CMK (cell line): ENCODE measurements around the gene PITHD1.
"Not testable (repeated sequence)": the region's sequence is repeated elsewhere in the genome, so short reads cannot be mapped to it uniquely, and the experiment has no call there.

Experiments used
- DNase-seq: peaks from one replicate; pipeline ENCODE4 v3.0.0-alpha.2; 2010; ENCODE audit warnings: low read depth

The PITHD1 gene

DNA sequence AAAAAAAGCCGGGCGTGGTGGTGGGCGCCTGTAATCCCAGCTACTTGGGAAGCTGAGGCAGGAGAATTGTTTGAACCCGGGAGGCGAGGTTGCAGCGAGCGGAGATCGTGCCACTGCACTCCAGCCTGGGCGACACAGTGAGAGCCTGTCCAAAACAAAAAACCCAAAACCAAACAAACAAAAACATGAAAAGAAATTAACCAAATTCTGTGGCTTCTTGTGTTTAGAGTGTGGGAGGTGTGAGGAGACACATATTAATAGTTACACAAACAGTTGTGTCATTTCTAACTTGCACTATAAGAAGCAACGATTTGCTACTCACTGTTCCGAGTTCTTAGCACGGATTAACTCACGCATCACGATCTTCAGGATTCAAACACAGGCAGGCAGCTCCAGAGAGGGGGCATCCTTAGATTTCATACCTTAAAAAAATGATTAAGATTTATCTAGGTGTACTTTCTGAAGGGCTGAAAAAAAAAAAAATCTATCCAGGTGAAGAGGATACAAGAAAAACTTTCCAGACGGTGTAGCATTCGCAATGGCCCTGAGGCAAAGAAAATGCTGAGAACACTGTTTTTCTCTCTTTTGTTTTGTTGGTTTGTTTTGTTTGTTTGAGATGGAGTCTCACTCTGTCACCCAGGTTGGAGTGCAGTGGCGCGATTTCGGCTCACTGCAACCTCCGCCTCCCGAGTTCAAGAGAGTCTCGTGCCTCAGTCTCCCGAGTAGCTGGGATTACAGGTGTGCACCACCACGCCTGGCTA lies 47.7 kb downstream of the PITHD1 start:
- no peak for DNase-seq

DNA sequence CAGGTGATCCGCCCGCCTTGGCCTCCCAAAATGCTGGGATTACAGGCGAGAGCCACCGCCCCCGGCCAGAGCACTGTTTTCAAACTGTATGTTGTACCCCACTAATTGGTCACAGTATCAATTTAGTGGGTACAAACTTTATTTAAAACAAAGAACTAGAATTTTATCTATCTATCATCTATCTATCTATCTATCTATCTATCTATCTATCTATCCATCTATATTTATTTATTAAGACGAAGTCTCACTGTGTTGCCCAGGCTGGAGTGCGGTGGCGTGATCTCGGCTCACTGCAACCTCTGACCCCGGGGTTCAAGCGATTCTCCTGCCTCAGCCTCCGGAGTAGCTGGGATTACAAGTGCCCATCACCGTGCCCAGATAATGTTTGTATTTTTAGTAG lies 48.4 kb downstream of the PITHD1 start:
- DNase-seq: not testable (repeated sequence)

DNA sequence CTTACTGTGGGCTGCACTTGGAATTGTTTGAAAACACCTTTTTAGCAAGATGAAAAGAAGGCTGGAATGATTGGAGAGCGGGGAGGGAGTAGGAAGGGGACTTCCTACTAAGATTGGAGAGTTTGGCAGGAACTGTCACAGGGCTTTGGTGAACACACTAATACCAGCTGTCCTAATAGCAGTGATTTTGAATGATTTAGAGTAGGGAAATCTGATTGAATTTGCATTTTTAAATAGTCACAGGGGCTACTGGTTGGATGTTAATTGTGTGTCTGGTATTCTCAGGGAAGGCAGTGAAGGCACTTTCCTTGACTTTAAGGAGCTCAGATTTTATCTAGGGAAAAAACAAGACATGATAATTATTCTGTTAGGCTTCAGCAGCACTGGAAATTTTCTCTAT lies 49.5 kb downstream of the PITHD1 start:
- DNase-seq: no peak

DNA sequence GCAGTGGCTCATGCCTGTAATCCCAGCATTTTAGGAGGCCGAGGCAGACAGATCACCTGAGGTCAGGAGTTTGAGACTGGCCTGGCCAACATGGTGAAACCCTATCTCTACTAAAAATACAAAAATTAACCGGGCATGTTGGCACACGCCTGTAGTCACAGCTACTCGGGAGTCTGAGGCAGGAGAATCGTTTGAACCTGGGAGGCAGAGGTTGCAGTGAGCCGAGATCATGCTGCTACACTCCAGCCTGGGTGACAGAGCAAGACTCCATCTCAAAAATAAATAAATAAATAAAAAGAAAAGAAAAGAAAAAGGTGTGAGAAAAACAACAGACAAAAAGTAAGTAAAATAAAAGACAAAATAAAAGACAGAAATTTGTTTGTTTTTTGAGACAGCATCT lies 55.9 kb downstream of the PITHD1 start:
- DNase-seq: not testable (repeated sequence)

DNA sequence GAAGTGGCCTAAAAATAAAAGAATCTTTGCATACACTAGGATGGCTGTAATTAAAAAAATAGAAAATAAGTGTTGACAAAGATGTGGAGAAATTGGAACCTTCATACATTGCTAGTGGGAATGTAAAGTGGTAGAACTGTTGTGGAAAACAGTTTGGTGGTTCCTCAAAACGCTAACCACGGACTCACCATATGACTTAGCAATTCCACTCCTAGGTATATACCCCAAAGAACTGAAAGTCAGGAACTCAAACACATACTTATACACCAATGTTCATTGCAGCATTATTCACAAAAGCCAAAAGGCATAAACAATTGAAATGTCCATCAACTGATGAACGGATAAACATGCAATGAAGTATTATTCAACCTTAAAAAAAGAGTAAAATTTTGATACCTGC lies 57.8 kb downstream of the PITHD1 start:
- DNase-seq: no peak
